Astrocyte (in vitro differentiated cells and primary cell): ENCODE measurements around the gene NPAS3.

Experiments used
- CTCF ChIP-seq: IDR thresholded peaks from 2 replicates; pipeline ENCODE4 v1.5.1; 2011; ENCODE audit warnings: low read depth, mild to moderate bottlenecking, inconsistent platforms, low read length, moderate library complexity; ENCODE audit not compliant: insufficient read depth
- EZH2 ChIP-seq: IDR thresholded peaks from 2 replicates; pipeline ENCODE4 v1.6.1; 2012; ENCODE audit warnings: mild to moderate bottlenecking, low read length, inconsistent platforms; ENCODE audit not compliant: insufficient read depth

- TF ChIP-seq CTCF (no peak), EZH2 (no peak)
These were observed 321.1 kb downstream of the NPAS3 start for GRCh38 chr14:33259764-33260163.
